SK-N-SH treated with all-trans-retinoic acid at 6 μM for 48 hours (cell line): ENCODE results near the gene DIP2A.

Experiments used
- ARNTL ChIP-seq: fragments of 450-650 bp; formaldehyde crosslinking; IDR thresholded peaks from 2 replicates; pipeline ENCODE4 v1.5.0; 2020; ENCODE audit warnings: low read depth, mild to moderate bottlenecking, moderate library complexity, borderline replicate concordance
- ISL1 ChIP-seq: fragments of 250-450 bp; sonication (Bioruptor Pico); IDR thresholded peaks from 2 replicates; pipeline ENCODE4 v2.1.2; 2022; ENCODE audit warnings: mild to moderate bottlenecking, moderate library complexity
- ZFP30 ChIP-seq: fragments of 450-650 bp; formaldehyde crosslinking; IDR thresholded peaks from 2 replicates; pipeline ENCODE4 v1.5.0; 2022; ENCODE audit warnings: mild to moderate bottlenecking, moderate library complexity
- ZNF8 ChIP-seq: fragments of 450-650 bp; formaldehyde crosslinking; IDR thresholded peaks from 2 replicates; pipeline ENCODE4 v1.5.0; 2020; ENCODE audit warnings: mild to moderate bottlenecking, moderate library complexity
- TF ChIP-seq, protein P1 (sequence below): fragments of 250-450 bp; sonication (Bioruptor Pico); IDR thresholded peaks from 2 replicates; pipeline ENCODE4 v1.8.0; 2020; ENCODE audit warnings: mild to moderate bottlenecking, moderate library complexity, borderline replicate concordance

DNA sequence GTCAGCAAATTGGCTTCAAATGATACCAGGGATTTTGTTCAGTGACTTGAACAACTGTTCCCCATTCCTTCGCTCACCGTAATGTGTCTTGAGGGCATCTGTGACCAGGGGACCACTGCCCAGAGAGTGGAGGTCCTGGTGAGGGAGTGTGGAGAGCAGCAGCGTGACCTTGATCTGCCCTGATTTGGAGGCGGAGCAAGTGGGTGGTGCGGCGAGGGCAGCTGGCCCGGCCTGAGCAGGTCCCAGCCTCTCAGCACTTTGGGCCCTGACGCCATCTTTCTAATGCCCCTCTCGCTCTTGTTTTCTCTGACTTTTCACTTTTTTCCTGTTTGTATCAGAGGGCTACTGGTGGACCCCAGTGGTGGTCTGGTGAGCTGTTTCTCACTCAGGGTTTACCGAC, 31.1 kb downstream of the DIP2A start:
- TF ChIP-seq ZFP30, result no peak
- TF ChIP-seq, protein P1, sequence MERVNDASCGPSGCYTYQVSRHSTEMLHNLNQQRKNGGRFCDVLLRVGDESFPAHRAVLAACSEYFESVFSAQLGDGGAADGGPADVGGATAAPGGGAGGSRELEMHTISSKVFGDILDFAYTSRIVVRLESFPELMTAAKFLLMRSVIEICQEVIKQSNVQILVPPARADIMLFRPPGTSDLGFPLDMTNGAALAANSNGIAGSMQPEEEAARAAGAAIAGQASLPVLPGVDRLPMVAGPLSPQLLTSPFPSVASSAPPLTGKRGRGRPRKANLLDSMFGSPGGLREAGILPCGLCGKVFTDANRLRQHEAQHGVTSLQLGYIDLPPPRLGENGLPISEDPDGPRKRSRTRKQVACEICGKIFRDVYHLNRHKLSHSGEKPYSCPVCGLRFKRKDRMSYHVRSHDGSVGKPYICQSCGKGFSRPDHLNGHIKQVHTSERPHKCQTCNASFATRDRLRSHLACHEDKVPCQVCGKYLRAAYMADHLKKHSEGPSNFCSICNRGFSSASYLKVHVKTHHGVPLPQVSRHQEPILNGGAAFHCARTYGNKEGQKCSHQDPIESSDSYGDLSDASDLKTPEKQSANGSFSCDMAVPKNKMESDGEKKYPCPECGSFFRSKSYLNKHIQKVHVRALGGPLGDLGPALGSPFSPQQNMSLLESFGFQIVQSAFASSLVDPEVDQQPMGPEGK, result no peak
- TF ChIP-seq ISL1, result no peak
- TF ChIP-seq ZNF8 (CRISPR knock-in tag), result no peak
- no peak for TF ChIP-seq ARNTL (CRISPR knock-in tag)
